Hepatic stellate cell (primary cell): Measurements from ENCODE around the gene TEX29.

Experiments used
- DNase-seq: peaks from one replicate; pipeline ENCODE4 v3.0.0; 2011; ENCODE audit warnings: low spot score

The TEX29 gene

DNA sequence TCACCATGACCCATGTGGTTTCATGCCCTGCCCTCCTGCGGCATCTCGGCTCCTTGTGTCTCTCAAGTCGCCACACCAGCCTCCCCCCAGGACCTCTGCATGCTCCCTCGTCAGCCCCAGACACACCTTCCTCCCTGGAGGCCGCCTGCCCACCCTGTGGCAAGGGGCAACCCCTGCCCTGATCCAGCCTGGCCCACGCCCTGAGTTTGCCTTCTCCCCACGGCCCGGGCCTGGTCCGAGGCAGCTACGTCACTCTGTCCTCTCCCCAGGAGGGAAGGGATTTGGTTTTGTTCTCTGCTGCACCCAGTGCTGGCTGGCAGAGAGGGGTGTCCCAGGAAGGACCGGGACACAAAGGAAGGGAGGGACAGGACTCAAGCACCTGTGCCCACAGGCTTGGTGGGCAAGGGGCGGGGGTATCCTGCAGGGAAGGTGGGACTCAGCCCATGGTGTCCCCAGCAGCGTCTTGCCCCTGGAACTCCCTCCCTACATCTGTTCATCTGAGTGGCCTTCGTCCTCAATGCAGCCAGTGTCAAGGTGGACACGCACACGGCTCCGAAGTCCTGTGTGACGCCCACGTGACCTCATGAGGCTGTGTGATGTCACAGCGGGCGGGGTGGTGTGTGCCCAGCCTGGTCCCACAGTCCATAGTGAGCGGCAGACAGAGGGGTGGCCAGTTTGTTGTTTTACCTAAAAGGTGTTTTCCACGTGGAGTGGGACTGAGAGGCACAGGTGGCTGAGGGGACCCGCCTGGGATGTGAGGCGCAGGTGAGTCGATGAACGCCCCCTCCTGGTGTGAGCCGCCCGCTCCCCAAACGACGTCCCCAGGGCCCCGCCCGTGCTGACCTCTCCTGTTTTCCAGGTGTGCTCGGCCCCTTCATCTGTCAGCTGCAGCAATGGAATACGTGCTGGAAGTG is at the start of gene TEX29:
TSS of gene TEX29 (plus strand) at position 645 of the 914 bp plus-strand sequence. CDS start at position 894, 249 bp downstream.
- no peak for DNase-seq

DNA sequence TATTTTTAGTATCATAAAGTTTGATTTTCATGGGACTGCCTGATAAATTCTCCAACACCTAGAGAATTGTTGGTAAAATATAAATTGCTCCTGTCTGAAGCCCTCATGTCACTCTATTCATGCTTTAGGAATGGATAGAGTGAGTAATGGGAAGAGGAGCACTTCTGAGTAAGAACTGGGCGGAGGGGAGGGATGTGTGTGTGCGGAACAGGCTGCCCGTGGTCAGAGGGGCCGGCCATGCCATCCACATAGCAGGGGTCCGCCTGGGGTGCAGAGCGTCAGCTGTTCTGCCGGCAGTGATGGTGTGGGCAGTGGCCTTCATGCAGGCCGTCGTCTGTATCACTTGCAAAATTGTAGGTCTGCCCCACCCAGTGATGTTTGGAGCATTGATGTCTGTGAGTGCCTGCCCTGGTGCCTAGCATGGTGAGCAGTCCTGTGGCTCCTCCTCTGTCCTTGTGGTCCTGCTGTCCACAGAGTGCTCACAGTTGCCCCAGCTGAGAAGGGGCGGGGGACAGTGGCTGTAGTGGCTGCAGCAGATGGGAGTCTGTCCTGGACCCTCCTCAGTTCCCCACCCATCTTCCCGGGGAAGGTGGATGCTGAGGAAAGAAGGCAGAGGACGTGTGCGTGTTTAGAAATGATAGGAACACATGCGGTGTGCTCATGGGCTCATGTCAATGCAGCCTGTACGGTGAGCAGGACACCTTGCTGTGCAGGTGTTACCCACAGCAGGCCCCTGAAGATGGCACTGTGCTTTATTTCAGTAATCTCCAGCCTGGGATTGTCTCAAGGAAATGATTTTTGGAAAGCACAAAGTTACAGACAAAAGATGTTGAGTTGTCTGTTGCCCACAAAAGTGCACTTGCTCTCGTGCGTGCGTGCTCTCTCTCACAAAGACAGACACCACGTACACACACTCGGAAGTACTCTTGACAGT is 49.4 kb upstream of the TEX29 start:
- peak; percentile 61 for DNase-seq

DNA sequence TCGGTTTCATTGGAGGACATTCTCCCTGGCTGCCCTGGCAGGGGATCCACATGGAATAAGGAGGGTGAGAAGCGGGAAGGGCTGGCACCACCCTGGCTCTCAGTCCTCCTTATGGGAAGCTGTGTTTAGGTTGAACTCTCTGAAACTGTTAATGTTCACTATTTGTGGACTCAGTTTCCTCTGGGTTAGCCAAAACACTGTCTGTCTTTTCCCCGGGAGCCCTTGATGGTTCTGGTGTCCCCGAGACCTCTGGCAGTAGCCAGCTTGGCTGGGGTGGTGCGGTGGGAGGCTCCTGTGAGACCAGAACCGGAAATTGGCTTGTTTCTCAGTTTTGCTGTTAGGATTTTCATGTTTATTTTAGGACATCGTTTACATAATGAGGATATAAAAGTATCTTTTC is 48.3 kb upstream of the TEX29 start:
- DNase-seq: no peak

DNA sequence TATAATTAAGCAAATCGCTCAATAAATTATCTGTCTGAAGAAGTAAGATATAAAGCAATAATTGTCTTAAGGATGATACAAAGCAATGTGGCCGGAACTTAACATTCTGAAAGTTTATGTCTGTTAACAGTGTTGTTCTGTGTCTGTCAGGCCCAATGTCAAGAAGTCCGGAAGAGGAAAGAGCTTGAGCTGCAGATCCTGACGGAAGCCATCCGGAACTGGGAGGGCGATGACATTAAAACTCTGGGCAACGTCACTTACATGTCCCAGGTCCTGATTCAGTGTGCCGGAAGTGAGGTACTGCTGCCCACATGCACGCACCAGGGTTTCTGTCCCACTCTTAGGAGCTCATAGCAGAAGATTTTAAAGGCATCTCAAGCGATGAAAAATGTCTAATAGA is 45.1 kb upstream of the TEX29 start:
- no peak for DNase-seq

GRCh38 chr13:111275995-111276618 is 44.3 kb upstream of the TEX29 start:
- DNase-seq: no peak

DNA sequence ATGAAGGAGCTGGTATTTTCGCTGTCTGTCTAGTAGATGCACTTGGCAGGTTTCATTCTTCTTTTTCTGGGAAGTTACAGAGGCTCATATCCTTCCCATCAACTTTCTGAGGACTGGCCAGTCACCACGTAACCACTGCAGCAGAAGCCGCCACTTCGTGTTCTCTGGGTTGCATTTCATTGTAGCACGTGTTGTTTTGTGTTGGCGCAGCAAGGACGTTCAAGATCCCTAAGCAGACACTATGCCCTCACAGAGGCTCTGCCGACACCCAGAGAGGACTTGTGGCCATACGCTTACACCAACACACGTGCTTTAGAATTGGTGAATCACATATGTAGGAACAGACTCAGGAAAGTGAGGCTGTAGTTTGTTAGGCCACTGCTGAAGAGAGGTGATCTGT is 42.2 kb upstream of the TEX29 start:
- DNase-seq: no peak

- no peak for DNase-seq
These were observed 41.4 kb upstream of the TEX29 start for GRCh38 chr13:111278743-111279652.

GRCh38 chr13:111280226-111280625 is 40.2 kb upstream of the TEX29 start:
- no peak for DNase-seq

- DNase-seq: peak; percentile 74
These were observed 39.5 kb upstream of the TEX29 start for GRCh38 chr13:111280681-111281585.

- DNase-seq: peak; percentile 63
These were observed 38.6 kb upstream of the TEX29 start for GRCh38 chr13:111281751-111282311.

DNA sequence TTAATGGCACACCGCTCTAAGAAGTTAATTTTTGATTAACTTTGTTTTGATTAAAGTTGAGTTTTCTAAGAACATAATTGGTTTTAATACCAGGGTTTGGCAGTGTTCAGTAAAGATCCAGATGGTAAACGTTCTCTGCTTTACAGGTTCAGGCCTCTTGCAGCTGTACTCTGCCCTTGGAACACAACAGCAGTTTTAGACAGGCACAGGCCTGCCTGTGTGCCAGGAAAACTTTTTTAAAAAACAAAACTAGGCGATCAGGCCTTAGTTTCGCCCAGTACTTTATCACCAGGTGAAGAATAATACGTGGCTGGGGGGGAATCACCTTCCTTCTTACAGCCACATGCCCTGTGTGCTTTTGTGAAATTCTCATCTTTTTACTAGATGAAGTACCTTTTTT is 38.0 kb upstream of the TEX29 start:
- no peak for DNase-seq

GRCh38 chr13:111282997-111283396 is 37.4 kb upstream of the TEX29 start:
- no peak for DNase-seq

GRCh38 chr13:111283457-111283856 is 37.0 kb upstream of the TEX29 start:
- no peak for DNase-seq

GRCh38 chr13:111283991-111284390 is 36.5 kb upstream of the TEX29 start:
- no peak for DNase-seq

DNA sequence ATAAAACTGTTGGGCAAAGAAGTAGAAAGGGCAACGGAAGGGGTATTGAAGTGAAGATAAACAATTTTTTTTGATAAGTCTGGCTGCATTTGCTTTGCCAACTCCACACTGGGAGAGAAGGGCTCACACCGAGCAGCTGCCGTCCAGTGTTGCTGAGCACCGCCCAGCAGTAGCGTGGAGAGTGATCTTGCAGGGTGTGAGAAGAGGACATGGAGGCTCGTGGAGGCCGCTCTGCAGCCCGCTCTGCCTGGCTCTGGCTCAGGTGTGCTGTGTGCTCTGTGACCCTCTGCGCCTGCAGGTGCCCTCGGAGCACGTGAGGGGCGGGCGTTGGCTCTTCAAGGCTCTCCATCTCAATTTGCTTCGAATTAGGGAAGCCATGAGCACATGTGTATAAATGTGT is 35.9 kb upstream of the TEX29 start:
- DNase-seq: no peak

DNA sequence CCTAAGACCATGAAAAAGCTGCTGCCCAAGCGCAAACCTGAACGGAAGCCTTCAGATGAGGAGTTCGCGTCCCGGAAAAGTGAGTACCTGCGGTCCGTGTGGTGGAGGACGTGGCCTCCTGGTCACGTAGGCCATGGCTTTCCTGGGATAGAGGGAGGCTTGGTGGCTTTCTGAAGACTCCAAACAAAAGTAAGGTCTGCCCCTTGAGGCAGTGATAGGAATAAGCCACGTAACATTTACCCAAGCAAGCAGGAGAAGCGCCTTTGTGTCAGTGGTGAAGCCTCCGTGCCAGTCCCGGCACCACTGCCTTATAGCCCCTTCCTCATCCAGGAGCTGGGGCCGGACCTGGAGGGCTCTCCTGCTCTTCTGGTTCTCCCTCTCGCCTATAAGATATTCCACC is 34.3 kb upstream of the TEX29 start:
- no peak for DNase-seq

GRCh38 chr13:111286749-111287148 is 33.7 kb upstream of the TEX29 start:
- DNase-seq: no peak

- DNase-seq: no peak
These were observed 33.2 kb upstream of the TEX29 start for GRCh38 chr13:111287201-111287600.

DNA sequence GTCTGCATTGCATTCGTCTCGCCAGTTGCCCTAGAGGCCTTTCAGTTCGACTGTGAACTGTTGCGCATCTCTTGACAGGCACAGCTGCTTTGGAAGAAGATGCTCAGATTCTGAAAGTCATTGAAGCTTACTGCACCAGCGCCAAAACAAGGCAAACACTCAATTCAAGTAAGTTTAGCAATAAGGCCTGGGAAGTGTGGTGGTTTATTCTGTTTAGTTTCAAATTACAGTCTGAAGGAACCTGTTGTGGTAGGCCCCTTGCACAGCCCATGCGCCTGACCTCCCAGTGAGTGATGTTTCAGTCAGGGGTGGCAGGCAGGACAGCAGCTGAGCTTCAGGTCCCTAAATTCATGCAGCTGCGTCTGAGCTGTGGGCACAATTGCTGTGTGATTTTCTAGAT is 32.2 kb upstream of the TEX29 start:
- no peak for DNase-seq

DNA sequence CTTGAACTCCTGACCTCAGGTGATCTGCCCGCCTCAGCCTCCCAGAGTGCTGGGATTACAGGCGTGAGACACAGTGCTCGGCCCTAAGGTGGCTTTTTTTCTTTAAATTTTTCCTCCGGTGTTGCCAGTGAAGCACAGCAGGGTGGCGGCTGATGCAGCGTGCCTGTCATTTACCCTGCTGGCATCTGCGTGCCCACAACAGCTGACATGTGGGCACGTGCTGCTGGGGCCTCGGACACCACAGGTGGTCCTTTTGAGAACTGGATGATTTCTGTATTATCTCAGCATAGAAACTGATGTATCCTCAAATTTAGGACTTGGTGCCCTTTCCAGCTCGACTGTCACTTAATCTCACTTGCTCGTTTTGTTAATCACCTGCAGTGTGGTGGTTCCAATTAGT is 31.2 kb upstream of the TEX29 start:
- DNase-seq: no peak
